ENCODE measurements around the gene ST6GAL1.

Gene ST6GAL1

DNA sequence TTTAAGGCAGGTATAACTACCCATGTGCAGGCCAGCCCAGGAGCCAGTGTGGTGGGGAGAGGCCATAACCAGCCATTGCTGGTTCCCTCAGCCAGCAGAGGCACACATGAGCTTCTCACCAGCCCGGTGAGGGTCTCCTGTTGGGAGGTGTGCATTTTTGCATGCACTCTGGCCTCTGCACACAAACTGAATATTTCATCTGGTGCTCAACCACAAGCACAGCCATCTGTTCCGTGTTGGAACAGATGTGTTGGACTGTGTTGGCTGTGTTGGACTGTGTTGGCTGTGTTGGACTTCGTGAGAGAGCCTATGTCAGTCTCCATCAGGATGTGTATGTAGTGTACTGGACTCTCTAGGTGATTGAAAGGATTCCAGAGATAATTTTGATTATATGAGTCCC is 141.8 kb downstream of the ST6GAL1 start:
- H3K4me2 ChIP-seq (ENCODE audit: low read length) = no peak overlapping the region
- no peaks in the 10 kb centered on the region for H3K36me3 ChIP-seq (ENCODE audit: control insufficient read depth in 1 of 2, insufficient read depth in 2 of 2, low read length in 2 of 2)
- H2BK12ac ChIP-seq (ENCODE audit: low read length) = no peak overlapping the region
- no peak overlapping the region for H4K12ac ChIP-seq (ENCODE audit: low read depth, low read length)
- no peak overlapping the region for H3K23ac ChIP-seq (ENCODE audit: low read length)
- H3K14ac ChIP-seq (ENCODE audit: low read length) = no peak overlapping the region
- no peaks in the 10 kb centered on the region for H3K9me3 ChIP-seq (ENCODE audit: insufficient read depth, low read depth, low read length)
- no peak overlapping the region for H3K4me3 ChIP-seq (ENCODE audit: low read depth, low read length)
- DNase-seq = no peak
- H2AK5ac ChIP-seq (ENCODE audit: low read length) = no peak overlapping the region
- WGBS (ENCODE audit: extremely low coverage, insufficient coverage, insufficient read length) = no CpG with 5 or more reads among the region's 3 CpGs
- H2AFZ ChIP-seq (ENCODE audit: insufficient read depth, low read length, poor library complexity) = no peak overlapping the region
- H4K91ac ChIP-seq (ENCODE audit: low read depth, low read length) = no peak overlapping the region
- no peak overlapping the region for H3K4ac ChIP-seq (ENCODE audit: low read depth, low read length)
- H3K27me3 ChIP-seq (ENCODE audit: insufficient read depth, low read length) = no peaks in the 10 kb centered on the region
- peaks cover 0 to 4% of the 10 kb centered on the region in 2 experiments for H3K4me1 ChIP-seq (ENCODE audit: control insufficient read depth in 1 of 2, insufficient read depth in 2 of 2, low read length in 2 of 2)
- no peak overlapping the region for H3K9ac ChIP-seq (ENCODE audit: low read length)
- no peaks in the 10 kb centered on the region for H3K79me1 ChIP-seq (ENCODE audit: low read length)
- no peak overlapping the region for H2BK5ac ChIP-seq (ENCODE audit: low read depth, low read length, poor library complexity)
- H2BK120ac ChIP-seq (ENCODE audit: insufficient read depth, low read length, poor library complexity) = no peak overlapping the region
- no peaks in the 10 kb centered on the region for H3K79me2 ChIP-seq (ENCODE audit: control insufficient read depth, insufficient read depth, low read length, poor library complexity)
- no peak overlapping the region for H3K27ac ChIP-seq (ENCODE audit: low read depth, low read length)
- H3K18ac ChIP-seq (ENCODE audit: low read length) = no peak overlapping the region
- H4K8ac ChIP-seq (ENCODE audit: low read depth, low read length) = no peak overlapping the region

DNA sequence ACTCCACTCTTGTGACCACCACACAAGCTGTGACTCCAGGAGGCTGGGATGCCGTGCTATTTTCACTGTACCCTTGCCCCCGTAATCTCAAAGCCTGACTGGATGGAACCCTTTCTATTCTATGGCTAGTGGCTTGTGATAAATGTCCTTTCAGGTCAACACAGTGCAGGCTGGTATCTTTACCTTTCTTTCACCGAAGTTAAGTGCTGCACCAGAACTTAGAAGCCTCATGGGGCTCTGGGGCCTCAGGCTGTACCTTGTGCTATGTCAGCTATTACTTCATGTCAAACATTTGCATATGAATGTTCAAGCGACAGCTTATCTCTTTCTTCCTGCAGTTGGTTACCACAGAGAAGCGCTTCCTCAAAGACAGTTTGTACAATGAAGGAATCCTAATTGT is 142.2 kb downstream of the ST6GAL1 start:
- WGBS (ENCODE audit: extremely low coverage, insufficient coverage, insufficient read length) = no CpG with 5 or more reads among the region's 5 CpGs
- Histone ChIP-seq H3K27me3 (ENCODE audit: insufficient read depth, low read length) (no peaks in the 10 kb centered on the region), H3K79me1 (ENCODE audit: low read length) (no peaks in the 10 kb centered on the region), H2BK12ac (ENCODE audit: low read length) (no peak overlapping the region), H2BK120ac (ENCODE audit: insufficient read depth, low read length, poor library complexity) (no peak overlapping the region), H3K36me3 (ENCODE audit: control insufficient read depth in 1 of 2, insufficient read depth in 2 of 2, low read length in 2 of 2) (no peaks in the 10 kb centered on the region), H3K4me3 (ENCODE audit: low read depth, low read length) (no peak overlapping the region), H4K12ac (ENCODE audit: low read depth, low read length) (no peak overlapping the region), H4K91ac (ENCODE audit: low read depth, low read length) (no peak overlapping the region), H3K4me2 (ENCODE audit: low read length) (no peak overlapping the region), H2AFZ (ENCODE audit: insufficient read depth, low read length, poor library complexity) (no peak overlapping the region), H3K23ac (ENCODE audit: low read length) (no peak overlapping the region), H3K79me2 (ENCODE audit: control insufficient read depth, insufficient read depth, low read length, poor library complexity) (no peaks in the 10 kb centered on the region), H2BK5ac (ENCODE audit: low read depth, low read length, poor library complexity) (no peak overlapping the region), H3K27ac (ENCODE audit: low read depth, low read length) (no peak overlapping the region), H4K8ac (ENCODE audit: low read depth, low read length) (no peak overlapping the region), H3K14ac (ENCODE audit: low read length) (no peak overlapping the region), H2AK5ac (ENCODE audit: low read length) (no peak overlapping the region), H3K18ac (ENCODE audit: low read length) (no peak overlapping the region), H3K9ac (ENCODE audit: low read length) (no peak overlapping the region), H3K4ac (ENCODE audit: low read depth, low read length) (no peak overlapping the region), H3K9me3 (ENCODE audit: insufficient read depth, low read depth, low read length) (no peaks in the 10 kb centered on the region), H3K4me1 (ENCODE audit: control insufficient read depth in 1 of 2, insufficient read depth in 2 of 2, low read length in 2 of 2) (peaks cover 0 to 4% of the 10 kb centered on the region in 2 experiments)
- DNase-seq = peak; percentile 5 to 38

DNA sequence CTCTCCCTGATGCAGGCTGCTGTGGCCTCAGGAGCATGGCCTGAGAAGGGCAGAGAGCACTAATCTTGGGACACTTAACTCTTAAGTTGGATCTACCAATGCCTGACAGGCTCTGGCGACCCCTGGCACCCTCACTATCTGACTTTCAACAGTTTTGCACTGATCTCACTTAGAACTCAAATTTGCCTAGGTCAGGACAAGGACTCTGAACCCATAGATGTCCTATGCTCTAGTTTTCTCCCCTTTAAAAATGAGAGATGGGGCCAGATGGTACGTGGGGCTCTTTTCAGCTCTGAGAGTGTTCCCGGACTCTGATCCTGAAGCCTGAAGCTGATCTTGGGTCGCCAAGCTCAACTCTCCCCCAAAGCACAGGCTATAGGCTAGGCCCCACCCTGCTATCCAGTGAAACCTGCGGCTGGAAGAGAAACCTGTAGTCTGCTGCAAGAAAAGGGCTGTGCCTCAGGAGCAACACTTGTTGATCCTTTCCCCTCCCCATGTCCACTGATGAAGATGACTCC is 143.3 kb downstream of the ST6GAL1 start:
- no peak overlapping the region for H4K8ac ChIP-seq (ENCODE audit: low read depth, low read length)
- no peak overlapping the region for H2AFZ ChIP-seq (ENCODE audit: insufficient read depth, low read length, poor library complexity)
- no peak overlapping the region for H3K18ac ChIP-seq (ENCODE audit: low read length)
- no CpG with 5 or more reads among the region's 5 CpGs for WGBS (ENCODE audit: extremely low coverage, insufficient coverage, insufficient read length)
- H3K4me1 ChIP-seq (ENCODE audit: control insufficient read depth in 1 of 2, insufficient read depth in 2 of 2, low read length in 2 of 2) = peaks cover 0 to 4% of the 10 kb centered on the region in 2 experiments
- H3K9me3 ChIP-seq (ENCODE audit: insufficient read depth, low read depth, low read length) = no peaks in the 10 kb centered on the region
- no peak overlapping the region for H3K23ac ChIP-seq (ENCODE audit: low read length)
- H3K9ac ChIP-seq (ENCODE audit: low read length) = no peak overlapping the region
- no peaks in the 10 kb centered on the region for H3K79me2 ChIP-seq (ENCODE audit: control insufficient read depth, insufficient read depth, low read length, poor library complexity)
- no peaks in the 10 kb centered on the region for H3K27me3 ChIP-seq (ENCODE audit: insufficient read depth, low read length)
- no peak overlapping the region for H3K14ac ChIP-seq (ENCODE audit: low read length)
- H3K27ac ChIP-seq (ENCODE audit: low read depth, low read length) = no peak overlapping the region
- H3K36me3 ChIP-seq (ENCODE audit: control insufficient read depth in 1 of 2, insufficient read depth in 2 of 2, low read length in 2 of 2) = no peaks in the 10 kb centered on the region
- no peak overlapping the region for H4K91ac ChIP-seq (ENCODE audit: low read depth, low read length)
- no peak overlapping the region for H4K12ac ChIP-seq (ENCODE audit: low read depth, low read length)
- H3K79me1 ChIP-seq (ENCODE audit: low read length) = no peaks in the 10 kb centered on the region
- H3K4me3 ChIP-seq (ENCODE audit: low read depth, low read length) = peak overlapping the region; percentile 13
- no peak for DNase-seq
- no peak overlapping the region for H3K4me2 ChIP-seq (ENCODE audit: low read length)
- H2BK5ac ChIP-seq (ENCODE audit: low read depth, low read length, poor library complexity) = no peak overlapping the region
- no peak overlapping the region for H2AK5ac ChIP-seq (ENCODE audit: low read length)
- no peak overlapping the region for H2BK12ac ChIP-seq (ENCODE audit: low read length)
- H2BK120ac ChIP-seq (ENCODE audit: insufficient read depth, low read length, poor library complexity) = no peak overlapping the region
- H3K4ac ChIP-seq (ENCODE audit: low read depth, low read length) = no peak overlapping the region

DNA sequence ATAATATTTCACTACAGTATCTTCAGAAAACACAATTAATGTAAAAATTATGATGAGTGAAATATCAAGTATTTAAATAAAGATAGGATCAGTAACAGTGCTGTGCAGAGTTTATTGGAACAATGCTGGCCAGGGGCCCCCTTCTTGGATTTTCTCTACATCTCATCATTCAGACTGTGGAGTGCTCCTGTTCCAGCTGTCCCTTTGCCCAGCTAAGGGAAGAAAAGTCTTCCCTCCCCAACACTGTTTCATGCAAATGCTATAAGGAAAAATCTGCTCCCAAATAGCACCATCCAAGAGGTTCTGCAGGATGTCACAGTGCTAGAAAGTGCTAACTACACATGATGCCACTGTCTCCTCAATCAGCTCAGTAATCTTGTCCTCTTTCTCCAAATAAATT is 144.5 kb downstream of the ST6GAL1 start:
- no peak overlapping the region for H3K4me2 ChIP-seq (ENCODE audit: low read length)
- H3K27ac ChIP-seq (ENCODE audit: low read depth, low read length) = no peak overlapping the region
- no peaks in the 10 kb centered on the region for H3K9me3 ChIP-seq (ENCODE audit: insufficient read depth, low read depth, low read length)
- peaks cover 0 to 4% of the 10 kb centered on the region in 2 experiments for H3K4me1 ChIP-seq (ENCODE audit: control insufficient read depth in 1 of 2, insufficient read depth in 2 of 2, low read length in 2 of 2)
- DNase-seq = no peak
- H2AK5ac ChIP-seq (ENCODE audit: low read length) = no peak overlapping the region
- H2BK120ac ChIP-seq (ENCODE audit: insufficient read depth, low read length, poor library complexity) = no peak overlapping the region
- H3K79me1 ChIP-seq (ENCODE audit: low read length) = no peaks in the 10 kb centered on the region
- no peak overlapping the region for H4K91ac ChIP-seq (ENCODE audit: low read depth, low read length)
- no peak overlapping the region for H3K9ac ChIP-seq (ENCODE audit: low read length)
- H3K23ac ChIP-seq (ENCODE audit: low read length) = no peak overlapping the region
- H3K27me3 ChIP-seq (ENCODE audit: insufficient read depth, low read length) = no peaks in the 10 kb centered on the region
- no peak overlapping the region for H2BK12ac ChIP-seq (ENCODE audit: low read length)
- H3K79me2 ChIP-seq (ENCODE audit: control insufficient read depth, insufficient read depth, low read length, poor library complexity) = no peaks in the 10 kb centered on the region
- no peak overlapping the region for H2BK5ac ChIP-seq (ENCODE audit: low read depth, low read length, poor library complexity)
- H3K18ac ChIP-seq (ENCODE audit: low read length) = no peak overlapping the region
- H3K4ac ChIP-seq (ENCODE audit: low read depth, low read length) = no peak overlapping the region
- H3K4me3 ChIP-seq (ENCODE audit: low read depth, low read length) = no peak overlapping the region
- no peak overlapping the region for H2AFZ ChIP-seq (ENCODE audit: insufficient read depth, low read length, poor library complexity)
- H4K12ac ChIP-seq (ENCODE audit: low read depth, low read length) = no peak overlapping the region
- no peak overlapping the region for H3K14ac ChIP-seq (ENCODE audit: low read length)
- H3K36me3 ChIP-seq (ENCODE audit: control insufficient read depth in 1 of 2, insufficient read depth in 2 of 2, low read length in 2 of 2) = no peaks in the 10 kb centered on the region
- no peak overlapping the region for H4K8ac ChIP-seq (ENCODE audit: low read depth, low read length)
